IMR-90 (cell line): Measurements from ENCODE around the gene MFSD2B. TPM values are rescaled to one million over a fixed set of nuclear protein-coding genes. Genes with fewer than 3 reads are reported as not detected.

Experiments
- ATAC-seq: fragments of 200-7000 bp; cut with Tn5 transposase; 2 replicates; pipeline ENCODE4 v1.9.1; 2020; ENCODE audit warnings: low read depth, mild to moderate bottlenecking, moderate library complexity
- BruUV-seq: library from RNA; stranded (reverse); fragments of 400-500 nt; replicated peaks from 2 replicates; lab custom pipeline; 2021; lab: Mats Ljungman, UMichigan
- CTCF ChIA-PET: fragments of 300-600 bp; formaldehyde crosslinking; extraction: SDS; loops from one replicate; lab custom pipeline; 2021; ENCODE audit warnings: antibody characterized with exemption; lab: Yijun Ruan, JAX
- POLR2A ChIA-PET: fragments of 300-600 bp; sonication (Branson Sonifier 250); formaldehyde crosslinking; loops from one replicate; lab custom pipeline; 2022; ENCODE audit warnings: antibody characterized with exemption; ENCODE audit not compliant: unreplicated experiment; lab: Charles Lee
- DNase-seq: peaks from one replicate; pipeline ENCODE4 v3.0.0; 2013
- H2AFZ ChIP-seq: replicated peaks from 2 replicates; pipeline ENCODE3; 2013; ENCODE audit warnings: low read length, mild to moderate bottlenecking; ENCODE audit not compliant: poor library complexity
- H2AK5ac ChIP-seq: 2 replicates; pipeline ENCODE4 v1.6.1; 2013; ENCODE audit warnings: low read depth, low read length, inconsistent platforms
- H2AK9ac ChIP-seq: replicated peaks from 2 replicates; pipeline ENCODE3; 2013; ENCODE audit warnings: mild to moderate bottlenecking, low read depth, low read length, moderate library complexity; ENCODE audit not compliant: poor library complexity
- H2BK120ac ChIP-seq: 2 replicates; pipeline ENCODE4 v1.6.1; 2013; ENCODE audit warnings: low read depth, low read length, inconsistent platforms
- H2BK15ac ChIP-seq: 3 replicates; pipeline ENCODE4 v1.6.1; 2013; ENCODE audit warnings: low read depth, low read length, inconsistent platforms
- H2BK20ac ChIP-seq: 2 replicates; pipeline ENCODE4 v1.6.1; 2013; ENCODE audit warnings: low read depth, mild to moderate bottlenecking, inconsistent platforms, low read length, moderate library complexity
- H2BK5ac ChIP-seq: 2 replicates; pipeline ENCODE4 v1.6.1; 2013; ENCODE audit warnings: mild to moderate bottlenecking, low read depth, low read length, inconsistent platforms; ENCODE audit not compliant: poor library complexity, severe bottlenecking
- H3K14ac ChIP-seq: replicated peaks from 2 replicates; pipeline ENCODE4 v1.6.1; 2013; ENCODE audit warnings: low read depth, low read length, inconsistent platforms
- H3K18ac ChIP-seq: 2 replicates; pipeline ENCODE4 v1.6.1; 2013; ENCODE audit warnings: low read depth, low read length, control low read depth
- H3K23ac ChIP-seq: 2 replicates; pipeline ENCODE4 v1.6.1; 2013; ENCODE audit warnings: low read depth, low read length, inconsistent platforms
- H3K27ac ChIP-seq: 2 replicates; pipeline ENCODE4 v1.5.1; 2013; ENCODE audit warnings: mild to moderate bottlenecking, control low read depth, low read length; ENCODE audit not compliant: insufficient read depth
- H3K27me3 ChIP-seq: 2 replicates; pipeline ENCODE4 v1.6.1; 2013; ENCODE audit warnings: low read length; ENCODE audit not compliant: control insufficient read depth, insufficient read depth
- H3K36me3 ChIP-seq: 2 replicates; pipeline ENCODE4 v1.6.1; 2013; ENCODE audit warnings: low read length, mixed read lengths; ENCODE audit not compliant: control insufficient read depth, insufficient read depth
- H3K4ac ChIP-seq: 2 replicates; pipeline ENCODE4 v1.6.1; 2013; ENCODE audit warnings: low read depth, low read length, inconsistent platforms
- H3K4me1 ChIP-seq: 2 replicates; pipeline ENCODE4 v1.6.1; 2013; ENCODE audit warnings: low read length, mixed read lengths; ENCODE audit not compliant: control insufficient read depth, insufficient read depth
- H3K4me2 ChIP-seq: 2 replicates; pipeline ENCODE4 v1.6.1; 2013; ENCODE audit warnings: low read depth, mild to moderate bottlenecking, control low read depth, low read length, moderate library complexity
- H3K4me3 ChIP-seq: 2 replicates; pipeline ENCODE4 v1.5.1; 2013; ENCODE audit warnings: low read depth, mild to moderate bottlenecking, control low read depth, low read length, moderate library complexity; ENCODE audit not compliant: insufficient read depth
- H3K56ac ChIP-seq: 2 replicates; pipeline ENCODE4 v1.6.1; 2013; ENCODE audit warnings: low read length, inconsistent platforms; ENCODE audit not compliant: insufficient read depth; ENCODE audit errors: extremely low read depth
- H3K79me1 ChIP-seq, 2 experiments: 2 replicates each; pipeline ENCODE4 v1.6.1; 2013; ENCODE audit warnings: low read length in 2 of 2, inconsistent platforms in 1 of 2, low read depth in 1 of 2
- H3K9ac ChIP-seq: 2 replicates; pipeline ENCODE4 v1.6.1; 2013; ENCODE audit warnings: low read depth, low read length, control low read depth
- H3K9me1 ChIP-seq: 2 replicates; pipeline ENCODE4 v1.6.1; 2013; ENCODE audit warnings: low read length, inconsistent platforms; ENCODE audit not compliant: insufficient read depth
- H3K9me3 ChIP-seq: 2 replicates; pipeline ENCODE4 v1.6.1; 2013; ENCODE audit warnings: low read length; ENCODE audit not compliant: control insufficient read depth, insufficient read depth
- H4K20me1 ChIP-seq: 2 replicates; pipeline ENCODE4 v1.6.1; 2013; ENCODE audit warnings: low read length, inconsistent platforms; ENCODE audit not compliant: insufficient read depth
- H4K5ac ChIP-seq: 2 replicates; pipeline ENCODE4 v1.6.1; 2013; ENCODE audit warnings: mild to moderate bottlenecking, low read depth, low read length, control low read depth
- H4K8ac ChIP-seq, 2 experiments: 2 replicates each; pipeline ENCODE4 v1.6.1; 2013; ENCODE audit warnings: low read depth in 2 of 2, low read length in 2 of 2, control low read depth in 1 of 2, inconsistent platforms in 1 of 2
- H4K91ac ChIP-seq: 2 replicates; pipeline ENCODE4 v1.6.1; 2013; ENCODE audit warnings: low read depth, low read length, inconsistent platforms; ENCODE audit not compliant: insufficient read depth
- BHLHE40 ChIP-seq: fragments of 150-350 bp; IDR thresholded peaks from 2 replicates; pipeline ENCODE4 v1.6.1; 2016; ENCODE audit warnings: mild to moderate bottlenecking, low read depth, low read length
- CHD1 ChIP-seq: IDR thresholded peaks from 2 replicates; pipeline ENCODE4 v1.6.1; 2012; ENCODE audit warnings: low read depth, low read length, improper control_type of control experiment
- CTCF ChIP-seq: conservative IDR thresholded peaks from 2 replicates; pipeline ENCODE4 v1.5.1; 2012; ENCODE audit warnings: mild to moderate bottlenecking, low read depth, low read length, improper control_type of control experiment
- ELK1 ChIP-seq: fragments of 150-350 bp; IDR thresholded peaks from 2 replicates; pipeline ENCODE4 v1.6.1; 2016; ENCODE audit warnings: low read depth, mild to moderate bottlenecking, low read length, moderate library complexity, borderline replicate concordance
- MAFK ChIP-seq: IDR thresholded peaks from 2 replicates; pipeline ENCODE4 v1.6.1; 2012; ENCODE audit warnings: low read depth, low read length, improper control_type of control experiment
- MAZ ChIP-seq: IDR thresholded peaks from 2 replicates; pipeline ENCODE4 v1.6.1; 2012; ENCODE audit warnings: low read depth, mild to moderate bottlenecking, low read length, improper control_type of control experiment, moderate library complexity, borderline replicate concordance
- MXI1 ChIP-seq: IDR thresholded peaks from 2 replicates; pipeline ENCODE4 v1.6.1; 2012; ENCODE audit warnings: low read depth, mild to moderate bottlenecking, low read length, moderate library complexity, borderline replicate concordance
- NFE2L2 ChIP-seq: fragments of 150-350 bp; IDR thresholded peaks from 2 replicates; pipeline ENCODE4 v1.6.1; 2016; ENCODE audit warnings: low read depth, mild to moderate bottlenecking, low read length
- RAD21 ChIP-seq: IDR thresholded peaks from 2 replicates; pipeline ENCODE4 v1.6.1; 2012; ENCODE audit warnings: low read length, improper control_type of control experiment
- RFX5 ChIP-seq: IDR thresholded peaks from 2 replicates; pipeline ENCODE4 v1.8.0; 2012; ENCODE audit warnings: low read depth, mild to moderate bottlenecking, low read length, moderate library complexity
- SMC3 ChIP-seq: fragments of 150-350 bp; IDR thresholded peaks from 2 replicates; pipeline ENCODE4 v1.6.1; 2016; ENCODE audit warnings: low read depth, mild to moderate bottlenecking, antibody characterized with exemption, low read length, moderate library complexity
- WGBS, 2 experiments: methylation state at CpG; one replicate each; pipeline versions ENCODE4 v1.1.5 to v1.1.7; 2013; ENCODE audit warnings: missing lambda C conversion rate in 2 of 2; ENCODE audit not compliant: insufficient read length in 1 of 2; ENCODE audit errors: extremely low coverage in 2 of 2; 5-methylcytosine and 5-hydroxymethylcytosine counted together
- dilution Hi-C: fragments of 300-500 bp; cut with HindIII; formaldehyde crosslinking; loops from one replicate; pipeline ENCODE4 v1.14.3; 2018; ENCODE audit warnings: low sequenced_read_pairs; ENCODE audit not compliant: unreplicated experiment
- in situ Hi-C: fragments of 300-500 bp; cut with MboI; formaldehyde crosslinking; loops from 3 replicates; pipeline ENCODE4 v1.14.3; 2019; ENCODE audit warnings: low sequenced_read_pairs, inconsistent platforms, mixed read lengths
- intact Hi-C: fragments of 100-400 bp; cut with micrococcal nuclease; formaldehyde crosslinking; loops from 2 replicates; pipeline ENCODE4 v1.10.0; 2022
- polyA plus RNA-seq, 3 experiments: library from polyadenylated mRNA; depleted of rRNA; stranded (reverse); fragments of >200 nt; gene quantifications; 2 replicates each; pipeline ENCODE4 v1.2.3, GENCODE V29; 2012; ENCODE audit warnings: low replicate concordance in 1 of 3
- total RNA-seq: library from RNA; depleted of rRNA; stranded (reverse); fragments of >200 nt; gene quantifications from 2 replicates; pipeline ENCODE4 v1.2.3, GENCODE V29; 2012

MFSD2B gene
- total and polyA plus RNA-seq, 2 of the 4 experiments (the other 2 are of a cell fraction): 0.05 TPM; not detected in 1

GRCh38 chr2:24011250-24012104, 1.6 kb downstream of the MFSD2B start (continued):
- TF ChIP-seq RFX5: no peak
- no peak for TF ChIP-seq BHLHE40

GRCh38 chr2:24012521-24013188, 2.8 kb downstream of the MFSD2B start:
- no peaks in the 10 kb centered on the region for H3K36me3 ChIP-seq
- 0 out of 2 replicates have a peak overlapping the region, but pooled peaks have one; percentile 22 for H3K4ac ChIP-seq
- H2BK15ac ChIP-seq: no peak overlapping the region
- H3K4me2 ChIP-seq: no peak overlapping the region
- in situ Hi-C loops: no loop called here
- H3K9me3 ChIP-seq: no peaks in the 10 kb centered on the region
- H4K20me1 ChIP-seq: no peaks in the 10 kb centered on the region
- peaks cover 8% of the 10 kb centered on the region for H3K27me3 ChIP-seq
- no peak overlapping the region for H2AK5ac ChIP-seq
- no peak overlapping the region for H3K23ac ChIP-seq
- H2BK20ac ChIP-seq: no peak overlapping the region; the same call in 1 of the 2 replicates
- no peak overlapping the region for H2BK5ac ChIP-seq
- no peak overlapping the region; the same call in 1 of the 2 replicates for H2BK120ac ChIP-seq
- H3K4me3 ChIP-seq: no peak overlapping the region
- H3K9ac ChIP-seq: no peak overlapping the region
- dilution Hi-C loops: no loop called here
- peaks cover 11% of the 10 kb centered on the region for H3K4me1 ChIP-seq
- H3K18ac ChIP-seq: no peak overlapping the region
- DNase-seq: no peak
- intact Hi-C loops: no loop called here
- 0 out of 4 replicates have a peak overlapping the region, but pooled peaks of 1 of the 2 experiments have one; percentile 34 for H4K8ac ChIP-seq
- no peak overlapping the region for H2AK9ac ChIP-seq
- WGBS, 2 experiments: 80% methylated on average over 3 of the region's 9 CpGs; no CpG with 5 or more reads in 1 of the 2 experiments
- H3K56ac ChIP-seq: no peak overlapping the region
- peak overlapping the region; percentile 65; the same call in 1 of the 2 replicates for H3K14ac ChIP-seq
- no peak overlapping the region for H2AFZ ChIP-seq
- CTCF ChIA-PET: no interaction called here
- peaks cover 0 to 3% of the 10 kb centered on the region in 2 experiments; a peak in 1 of 4 replicates for H3K79me1 ChIP-seq
- POLR2A ChIA-PET: no interaction called here
- ATAC-seq: no peak
- peaks cover 19% of the 10 kb centered on the region for H3K9me1 ChIP-seq
- H4K91ac ChIP-seq: 0 out of 2 replicates have a peak overlapping the region, but pooled peaks have one; percentile 6
- H4K5ac ChIP-seq: no peak overlapping the region
- H3K27ac ChIP-seq: no peak overlapping the region
- no TSS peak for BruUV-seq
- TF ChIP-seq MXI1 (no peak), SMC3 (no peak), NFE2L2 (no peak), ELK1 (no peak), CTCF (no peak), CHD1 (no peak), MAFK (no peak), MAZ (no peak), RAD21 (no peak), BHLHE40 (no peak), RFX5 (no peak)
